Measurements from ENCODE around the gene MARCHF3. TPM values are rescaled to one million over a fixed set of nuclear protein-coding genes. Genes with fewer than 3 reads are reported as not detected.

Gene MARCHF3
- total and polyA plus RNA-seq, 3 experiments from 2014 or later: 1.9 to 2.9 (median 2.5) TPM

GRCh38 chr5:126872561-126873354, 157.6 kb downstream of the MARCHF3 start:
- ChIA-PET POLR2A (no interaction called here), CTCF (no interaction called here)
- H3K4me3 ChIP-seq (ENCODE audit: low read length): no peak overlapping the region
- no peaks in the 10 kb centered on the region for H3K9me3 Mint-ChIP-seq
- DNase-seq: no peak
- no peaks in the 10 kb centered on the region for H3K36me3 Mint-ChIP-seq
- H3K27me3 Mint-ChIP-seq: peaks cover 0 to 4% of the 10 kb centered on the region in 2 donors
- no peaks in the 10 kb centered on the region for H3K9me3 ChIP-seq (ENCODE audit: low read length)
- no peak overlapping the region for H3K27ac ChIP-seq (ENCODE audit: low read depth, low read length)
- no peak overlapping the region for H3K4me3 Mint-ChIP-seq
- H3K36me3 ChIP-seq (ENCODE audit: insufficient read depth, low read length): no peaks in the 10 kb centered on the region
- H3K27me3 ChIP-seq (ENCODE audit: insufficient read depth, low read length, poor library complexity, severe bottlenecking): no peaks in the 10 kb centered on the region
- H3K27ac Mint-ChIP-seq: peak overlapping the region in 1 of 8 donors; percentile 58
- H3K4me1 Mint-ChIP-seq: peaks cover 9 to 10% (median 10%) of the 10 kb centered on the region in 3 donors
- peaks cover 6% of the 10 kb centered on the region for H3K4me1 ChIP-seq (ENCODE audit: insufficient read depth, low read length)

GRCh38 chr5:126871441-126871840, 158.9 kb downstream of the MARCHF3 start:
- H3K27ac Mint-ChIP-seq: no peak overlapping the region
- Histone ChIP-seq H3K27me3 (ENCODE audit: insufficient read depth, low read length, poor library complexity, severe bottlenecking) (no peaks in the 10 kb centered on the region), H3K36me3 (ENCODE audit: insufficient read depth, low read length) (no peaks in the 10 kb centered on the region), H3K9me3 (ENCODE audit: low read length) (no peaks in the 10 kb centered on the region), H3K4me3 (ENCODE audit: low read length) (no peak overlapping the region), H3K27ac (ENCODE audit: low read depth, low read length) (no peak overlapping the region), H3K4me1 (ENCODE audit: insufficient read depth, low read length) (peaks cover 6% of the 10 kb centered on the region)
- no peak for DNase-seq
- H3K27me3 Mint-ChIP-seq: peaks cover 0 to 4% of the 10 kb centered on the region in 2 donors
- ChIA-PET POLR2A (interaction anchor here (0.5 kb wide), 1 partner anchor 42 kb away, joined by 4 read pairs; no protein-coding TSS in a partner anchor), CTCF (no interaction called here)
- H3K36me3 Mint-ChIP-seq: no peaks in the 10 kb centered on the region
- H3K4me1 Mint-ChIP-seq: peaks cover 9 to 10% (median 10%) of the 10 kb centered on the region in 3 donors
- H3K4me3 Mint-ChIP-seq: no peak overlapping the region
- H3K9me3 Mint-ChIP-seq: no peaks in the 10 kb centered on the region

GRCh38 chr5:126869005-126869451, 161.3 kb downstream of the MARCHF3 start:
- CTCF ChIA-PET: no interaction called here
- peak overlapping the region in 3 of 8 donors; percentile 31 to 70 (median 63) for H3K27ac Mint-ChIP-seq
- H3K9me3 Mint-ChIP-seq: no peaks in the 10 kb centered on the region
- peak overlapping the region; percentile 11 to 82 (median 80) for H3K4me3 Mint-ChIP-seq
- Histone ChIP-seq H3K4me1 (ENCODE audit: insufficient read depth, low read length) (peaks cover 6% of the 10 kb centered on the region), H3K9me3 (ENCODE audit: low read length) (no peaks in the 10 kb centered on the region), H3K27ac (ENCODE audit: low read depth, low read length) (no peak overlapping the region), H3K4me3 (ENCODE audit: low read length) (peak overlapping the region; percentile 40), H3K36me3 (ENCODE audit: insufficient read depth, low read length) (no peaks in the 10 kb centered on the region), H3K27me3 (ENCODE audit: insufficient read depth, low read length, poor library complexity, severe bottlenecking) (no peaks in the 10 kb centered on the region)
- H3K27me3 Mint-ChIP-seq: peaks cover 0 to 4% of the 10 kb centered on the region in 2 donors
- peak in 1 of 5 donors; percentile 9 for DNase-seq
- H3K4me1 Mint-ChIP-seq: peaks cover 9 to 10% (median 10%) of the 10 kb centered on the region in 3 donors
- POLR2A ChIA-PET: no interaction called here
- no peaks in the 10 kb centered on the region for H3K36me3 Mint-ChIP-seq

- no peaks in the 10 kb centered on the region for H3K36me3 ChIP-seq (ENCODE audit: insufficient read depth, low read length)
- Mint-ChIP-seq H3K27me3 (peaks cover 0 to 4% of the 10 kb centered on the region in 2 donors), H3K27ac (peak overlapping the region in 1 of 8 donors; percentile 31), H3K36me3 (no peaks in the 10 kb centered on the region), H3K9me3 (no peaks in the 10 kb centered on the region), H3K4me3 (peak overlapping the region in 6 of 7 donors; percentile 70 to 82 (median 80)), H3K4me1 (peaks cover 9 to 10% (median 10%) of the 10 kb centered on the region in 3 donors)
- H3K27ac ChIP-seq (ENCODE audit: low read depth, low read length): no peak overlapping the region
- no peaks in the 10 kb centered on the region for H3K27me3 ChIP-seq (ENCODE audit: insufficient read depth, low read length, poor library complexity, severe bottlenecking)
- H3K9me3 ChIP-seq (ENCODE audit: low read length): no peaks in the 10 kb centered on the region
- CTCF ChIA-PET: no interaction called here
- POLR2A ChIA-PET: no interaction called here
- peak overlapping the region; percentile 40 for H3K4me3 ChIP-seq (ENCODE audit: low read length)
- DNase-seq: no peak
- H3K4me1 ChIP-seq (ENCODE audit: insufficient read depth, low read length): peaks cover 6% of the 10 kb centered on the region
Observed at GRCh38 chr5:126868338-126869004, 161.9 kb downstream of the MARCHF3 start.

GRCh38 chr5:126866851-126867636, 163.3 kb downstream of the MARCHF3 start:
- Mint-ChIP-seq H3K36me3 (no peaks in the 10 kb centered on the region), H3K27ac (peak overlapping the region in 1 of 8 donors; percentile 3), H3K9me3 (no peaks in the 10 kb centered on the region), H3K4me3 (no peak overlapping the region), H3K27me3 (peaks cover 0 to 4% of the 10 kb centered on the region in 2 donors), H3K4me1 (peaks cover 9 to 10% (median 10%) of the 10 kb centered on the region in 3 donors)
- H3K4me3 ChIP-seq (ENCODE audit: low read length): no peak overlapping the region
- no peak overlapping the region for H3K27ac ChIP-seq (ENCODE audit: low read depth, low read length)
- H3K36me3 ChIP-seq (ENCODE audit: insufficient read depth, low read length): no peaks in the 10 kb centered on the region
- H3K9me3 ChIP-seq (ENCODE audit: low read length): no peaks in the 10 kb centered on the region
- ChIA-PET POLR2A (no interaction called here), CTCF (no interaction called here)
- H3K27me3 ChIP-seq (ENCODE audit: insufficient read depth, low read length, poor library complexity, severe bottlenecking): no peaks in the 10 kb centered on the region
- no peak for DNase-seq
- H3K4me1 ChIP-seq (ENCODE audit: insufficient read depth, low read length): peaks cover 6% of the 10 kb centered on the region

- H3K4me1 Mint-ChIP-seq: peaks cover 10 to 11% (median 10%) of the 10 kb centered on the region in 3 donors
- no peaks in the 10 kb centered on the region for H3K36me3 Mint-ChIP-seq
- no peak overlapping the region for H3K4me3 Mint-ChIP-seq
- no peak overlapping the region for H3K27ac Mint-ChIP-seq
- H3K27ac ChIP-seq (ENCODE audit: low read depth, low read length): no peak overlapping the region
- no peaks in the 10 kb centered on the region for H3K36me3 ChIP-seq (ENCODE audit: insufficient read depth, low read length)
- H3K4me3 ChIP-seq (ENCODE audit: low read length): no peak overlapping the region
- CTCF ChIA-PET: interaction anchor here (1.3 kb wide), 1 partner anchor 17 kb away, joined by 3 read pairs; no protein-coding TSS in a partner anchor
- no peaks in the 10 kb centered on the region for H3K27me3 Mint-ChIP-seq
- no peaks in the 10 kb centered on the region for H3K9me3 ChIP-seq (ENCODE audit: low read length)
- POLR2A ChIA-PET: no interaction called here
- no peaks in the 10 kb centered on the region for H3K9me3 Mint-ChIP-seq
- H3K27me3 ChIP-seq (ENCODE audit: insufficient read depth, low read length, poor library complexity, severe bottlenecking): no peaks in the 10 kb centered on the region
- peaks cover 6% of the 10 kb centered on the region for H3K4me1 ChIP-seq (ENCODE audit: insufficient read depth, low read length)
- DNase-seq: no peak
Observed at GRCh38 chr5:126865299-126865698, 165.1 kb downstream of the MARCHF3 start.

GRCh38 chr5:126864042-126864688, 166.2 kb downstream of the MARCHF3 start:
- no peaks in the 10 kb centered on the region for H3K36me3 Mint-ChIP-seq
- Histone ChIP-seq H3K9me3 (ENCODE audit: low read length) (no peaks in the 10 kb centered on the region), H3K27me3 (ENCODE audit: insufficient read depth, low read length, poor library complexity, severe bottlenecking) (no peaks in the 10 kb centered on the region), H3K4me1 (ENCODE audit: insufficient read depth, low read length) (peaks cover 6% of the 10 kb centered on the region), H3K4me3 (ENCODE audit: low read length) (no peak overlapping the region), H3K36me3 (ENCODE audit: insufficient read depth, low read length) (no peaks in the 10 kb centered on the region), H3K27ac (ENCODE audit: low read depth, low read length) (no peak overlapping the region)
- POLR2A ChIA-PET: no interaction called here
- no peak overlapping the region for H3K4me3 Mint-ChIP-seq
- peaks cover 7 to 8% (median 7%) of the 10 kb centered on the region in 3 donors for H3K4me1 Mint-ChIP-seq
- no peak overlapping the region for H3K27ac Mint-ChIP-seq
- DNase-seq: no peak
- no peaks in the 10 kb centered on the region for H3K27me3 Mint-ChIP-seq
- CTCF ChIA-PET: interaction anchor here (1.6 kb wide), 1 partner anchor 12 kb away, joined by 3 read pairs; no protein-coding TSS in a partner anchor
- H3K9me3 Mint-ChIP-seq: no peaks in the 10 kb centered on the region
